Tibial nerve (tissue), 4 donors: ENCODE results near the gene IER5. TPM values are rescaled to one million over a fixed set of nuclear protein-coding genes. Genes with fewer than 3 reads are reported as not detected.
"Not testable (repeated sequence)": the region's sequence is repeated elsewhere in the genome, so short reads cannot be mapped to it uniquely, and the experiment has no call there.

Experiments used
- DNase-seq, 2 donors: peaks; one replicate each; pipeline ENCODE4 v3.0.0-alpha.2; 2019; ENCODE audit warnings: low spot score in 2 of 2
- H3K27ac ChIP-seq, 4 donors: fragments of 200-600 bp; sonication (generic) in 3 of 4; one replicate each; pipeline ENCODE4 v1.5.1; 2017 to 2019; ENCODE audit warnings: mild to moderate bottlenecking in 1 of 4
- H3K27me3 ChIP-seq, 2 donors: fragments of 200-600 bp; sonication (generic) in 1 of 2; one replicate each; pipeline versions ENCODE4 v1.5.1 to v1.6.0; 2017 to 2019
- H3K36me3 ChIP-seq, 3 donors: fragments of 200-600 bp; sonication (generic); one replicate each; pipeline ENCODE4 v1.5.1; 2018 to 2019
- H3K4me1 ChIP-seq, 4 donors: fragments of 200-600 bp; sonication (generic) in 3 of 4; one replicate each; pipeline ENCODE4 v1.5.1; 2017 to 2019
- H3K4me3 ChIP-seq, 4 donors: fragments of 200-600 bp; sonication (generic) in 3 of 4; one replicate each; pipeline ENCODE4 v1.5.1; 2017 to 2019; ENCODE audit warnings: mild to moderate bottlenecking in 1 of 4, moderate library complexity in 1 of 4
- H3K9me3 ChIP-seq, 4 donors: fragments of 200-600 bp; sonication (generic) in 3 of 4; one replicate each; pipeline ENCODE4 v1.5.1; 2017 to 2019
- CTCF ChIP-seq, 5 experiments: fragments of 200-600 bp in 3 of 5; fragments of 450-650 bp in 2 of 5; sonication (generic) in 3 of 5; IDR thresholded peaks; one replicate each; pipeline ENCODE4 v1.5.1; 2016 to 2019; ENCODE audit warnings: antibody characterized with exemption in 5 of 5, mild to moderate bottlenecking in 3 of 5, moderate library complexity in 2 of 5
- EP300 ChIP-seq, 2 donors: sonication (generic); formaldehyde crosslinking; IDR thresholded peaks; one replicate each; pipeline ENCODE4 v1.6.1; 2017; ENCODE audit warnings: antibody characterized with exemption in 2 of 2, mild to moderate bottlenecking in 1 of 2
- POLR2A ChIP-seq, 2 donors: fragments of 450-650 bp; IDR thresholded peaks; one replicate each; pipeline ENCODE4 v1.6.1; 2017; ENCODE audit warnings: antibody characterized with exemption in 2 of 2, mild to moderate bottlenecking in 2 of 2, moderate library complexity in 2 of 2
- WGBS, 2 donors: methylation state at CpG; one replicate each; pipeline ENCODE4 v1.1.5; 2018; 5-methylcytosine and 5-hydroxymethylcytosine counted together
- total RNA-seq, 4 donors: library from RNA; depleted of rRNA; stranded (reverse); fragments of >200 nt; gene quantifications; one replicate each; pipeline ENCODE4 v1.1.0, GENCODE V29; 2016

The IER5 gene
- total RNA-seq, 4 donors from 2014 or later = 8.1 to 16.3 (median 13.1) TPM

- TF ChIP-seq POLR2A (IDR thresholded peaks at IDR 0.05) = no peak
- TF ChIP-seq CTCF (IDR thresholded peaks at IDR 0.05) = no peak
- TF ChIP-seq EP300 (IDR thresholded peaks at IDR 0.05) = no peak
- H3K9me3 ChIP-seq = peaks cover 0 to 8% (median 2%) of the 10 kb centered on the region in 4 donors
- H3K27ac ChIP-seq = no peak overlapping the region
- peaks cover 0 to 38% (median 0%) of the 10 kb centered on the region in 3 donors for H3K36me3 ChIP-seq
- no peak for DNase-seq
- H3K4me3 ChIP-seq = no peak overlapping the region
- H3K27me3 ChIP-seq = no peaks in the 10 kb centered on the region
- H3K4me1 ChIP-seq = peaks cover 0 to 6% (median 0%) of the 10 kb centered on the region in 4 donors
- WGBS, 2 donors = 94 to 97% methylated on average over 1 of the region's 1 CpG
Measured at GRCh38 chr1:181060066-181060465, 28.4 kb upstream of the IER5 start.

- peaks cover 0 to 32% (median 0%) of the 10 kb centered on the region in 3 donors for H3K36me3 ChIP-seq
- H3K4me1 ChIP-seq, H3K9me3 ChIP-seq, H3K27ac ChIP-seq, DNase-seq, H3K27me3 ChIP-seq, H3K4me3 ChIP-seq: not testable (repeated sequence)
- 82 to 90% methylated on average over 4 of the region's 4 CpGs for WGBS, 2 donors
Measured at GRCh38 chr1:181060947-181061346, 27.6 kb upstream of the IER5 start.

- Histone ChIP-seq H3K4me1 (peaks cover 0 to 6% (median 0%) of the 10 kb centered on the region in 4 donors), H3K27ac (no peak overlapping the region), H3K9me3 (peaks cover 0 to 8% (median 2%) of the 10 kb centered on the region in 4 donors), H3K4me3 (no peak overlapping the region), H3K27me3 (no peaks in the 10 kb centered on the region), H3K36me3 (peaks cover 0 to 27% (median 0%) of the 10 kb centered on the region in 3 donors)
- no peak for DNase-seq
- 57 to 62% methylated on average over 2 of the region's 2 CpGs for WGBS, 2 donors
- TF ChIP-seq CTCF (IDR thresholded peaks at IDR 0.05) (no peak), POLR2A (IDR thresholded peaks at IDR 0.05) (no peak), EP300 (IDR thresholded peaks at IDR 0.05) (no peak)
Measured at GRCh38 chr1:181061487-181061886, 27.0 kb upstream of the IER5 start.

- H3K27me3 ChIP-seq = no peaks in the 10 kb centered on the region
- peaks cover 0 to 6% (median 0%) of the 10 kb centered on the region in 4 donors for H3K4me1 ChIP-seq
- H3K27ac ChIP-seq = peak overlapping the region in 1 of 4 donors; percentile 43
- peaks cover 0 to 8% (median 2%) of the 10 kb centered on the region in 4 donors for H3K9me3 ChIP-seq
- TF ChIP-seq CTCF (IDR thresholded peaks at IDR 0.05) (no peak), EP300 (IDR thresholded peaks at IDR 0.05) (no peak), POLR2A (IDR thresholded peaks at IDR 0.05) (no peak)
- DNase-seq = peak in 1 of 2 donors; percentile 8
- peaks cover 0 to 21% (median 0%) of the 10 kb centered on the region in 3 donors for H3K36me3 ChIP-seq
- peak overlapping the region in 1 of 4 donors; percentile 24 for H3K4me3 ChIP-seq
- 67 to 74% methylated on average over 15 of the region's 15 CpGs for WGBS, 2 donors
Measured at GRCh38 chr1:181061891-181062835, 26.3 kb upstream of the IER5 start.

- peak overlapping the region in 1 of 4 donors; percentile 43 for H3K27ac ChIP-seq
- peak in 1 of 2 donors; percentile 21 for DNase-seq
- no peak overlapping the region for H3K4me3 ChIP-seq
- H3K4me1 ChIP-seq = peaks cover 0 to 6% (median 0%) of the 10 kb centered on the region in 4 donors
- H3K9me3 ChIP-seq = peaks cover 0 to 8% (median 2%) of the 10 kb centered on the region in 4 donors
- H3K27me3 ChIP-seq = no peaks in the 10 kb centered on the region
- peaks cover 0 to 14% (median 0%) of the 10 kb centered on the region in 3 donors for H3K36me3 ChIP-seq
- TF ChIP-seq CTCF (IDR thresholded peaks at IDR 0.05) (no peak), EP300 (IDR thresholded peaks at IDR 0.05) (no peak), POLR2A (IDR thresholded peaks at IDR 0.05) (no peak)
- WGBS, 2 donors = 55 to 74% methylated on average over 6 of the region's 6 CpGs
Measured at GRCh38 chr1:181062836-181063428, 25.6 kb upstream of the IER5 start.
